HG02852 (cell line): Measurements from ENCODE around the gene OR10T2.
"Not testable (repeated sequence)": the region's sequence is repeated elsewhere in the genome, so short reads cannot be mapped to it uniquely, and the experiment has no call there.

ENCODE experiments used
- ATAC-seq: cut with Tn5 transposase; IDR thresholded peaks from one replicate; pipeline ENCODE4 v1.9.1; 2021; ENCODE audit warnings: mild to moderate bottlenecking, moderate library complexity; ENCODE audit not compliant: unreplicated experiment

OR10T2 gene

DNA sequence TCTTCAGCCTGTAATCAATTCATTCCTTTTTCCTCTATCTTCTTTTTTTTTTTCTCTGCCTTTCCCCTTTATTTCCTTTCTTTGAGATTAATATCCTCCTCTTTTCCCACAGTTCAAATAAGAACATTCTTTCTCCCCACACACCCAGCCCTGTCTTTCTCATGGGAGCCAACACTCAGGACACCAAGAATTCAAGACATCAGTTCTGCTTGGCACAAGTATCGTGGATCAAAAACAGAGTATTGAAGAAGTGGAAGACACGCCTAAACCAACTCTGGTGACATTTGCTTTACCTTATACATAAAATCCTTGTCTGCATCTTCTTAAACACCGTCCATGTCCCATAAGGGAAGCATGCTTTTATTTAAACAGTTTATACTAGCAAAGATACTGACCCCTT is 42.6 kb downstream of the OR10T2 start:
- ATAC-seq: no peak

DNA sequence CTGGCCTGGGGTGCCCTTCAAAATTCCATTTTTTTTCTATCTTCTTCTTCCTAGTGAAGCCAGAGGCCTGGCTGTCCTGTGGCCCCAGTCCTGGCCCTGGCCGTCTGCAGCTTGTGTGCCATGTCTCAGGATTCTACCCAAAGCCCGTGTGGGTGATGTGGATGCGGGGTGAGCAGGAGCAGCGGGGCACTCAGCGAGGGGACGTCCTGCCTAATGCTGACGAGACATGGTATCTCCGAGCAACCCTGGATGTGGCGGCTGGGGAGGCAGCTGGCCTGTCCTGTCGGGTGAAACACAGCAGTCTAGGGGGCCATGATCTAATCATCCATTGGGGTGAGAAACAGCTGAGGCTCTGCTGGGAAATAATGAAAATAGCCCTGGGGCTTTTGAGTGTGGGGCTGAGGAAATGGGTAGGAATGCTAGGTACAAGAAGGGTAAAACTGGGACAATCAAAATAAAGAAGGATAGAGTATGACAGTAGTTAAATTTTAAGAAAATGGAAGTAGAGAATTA is 43.4 kb downstream of the OR10T2 start:
- ATAC-seq: no peak

DNA sequence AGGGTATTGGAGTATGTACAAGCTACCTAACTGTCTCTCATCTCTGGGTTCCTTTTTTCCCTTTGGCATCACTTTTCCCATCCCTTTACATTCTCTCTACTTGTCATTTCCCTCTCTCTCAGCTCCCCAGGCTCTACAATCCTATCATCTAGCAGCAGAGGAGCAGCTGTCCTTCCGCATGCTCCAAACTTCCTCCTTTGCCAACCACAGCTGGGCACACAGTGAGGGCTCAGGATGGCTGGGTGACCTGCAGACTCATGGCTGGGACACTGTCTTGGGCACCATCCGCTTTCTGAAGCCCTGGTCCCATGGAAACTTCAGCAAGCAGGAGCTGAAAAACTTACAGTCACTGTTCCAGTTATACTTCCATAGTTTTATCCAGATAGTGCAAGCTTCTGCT is 45.0 kb downstream of the OR10T2 start:
- no peak for ATAC-seq

DNA sequence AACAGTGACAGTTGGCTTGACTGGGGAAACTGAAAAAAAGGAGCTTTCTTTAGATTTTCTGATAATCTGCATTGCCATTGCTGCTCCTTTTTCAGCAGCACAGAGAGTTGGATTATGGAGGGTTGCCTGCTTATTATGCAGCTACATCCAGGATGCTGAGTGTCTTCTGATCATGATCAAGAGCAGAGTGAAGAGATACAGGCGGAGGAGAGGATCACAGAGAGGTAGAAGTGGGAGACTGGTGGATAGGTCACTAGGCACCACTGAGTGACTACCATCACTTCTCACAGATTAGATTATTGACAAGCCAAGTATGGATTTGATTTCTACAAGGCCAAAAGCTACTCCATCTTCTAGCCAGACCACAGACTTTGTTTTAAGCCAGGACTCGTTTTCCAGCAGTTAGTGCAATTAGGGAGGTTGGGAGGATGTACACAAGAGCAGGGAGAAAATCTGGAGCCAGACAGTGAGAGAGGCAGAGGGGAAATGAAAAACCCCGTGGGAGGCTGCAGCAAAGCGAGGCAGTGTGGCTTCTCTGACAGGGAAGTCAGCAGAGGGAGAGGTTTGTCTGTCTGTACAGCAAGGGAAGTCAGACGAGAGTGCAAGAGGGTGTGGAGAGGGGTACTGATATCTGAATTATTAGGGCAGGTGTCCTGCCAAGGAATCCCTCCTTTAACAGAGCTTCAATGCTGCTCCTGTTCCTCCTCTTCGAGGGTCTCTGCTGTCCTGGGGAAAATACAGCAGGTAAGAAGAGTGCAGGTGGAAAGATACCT is 45.8 kb downstream of the OR10T2 start, which contains the start of gene CD1E:
Gene CD1E, plus strand, starts transcription at position 592 of the 773 bp plus-strand sequence. Its CDS starts 95 bp downstream, at position 687.
- ATAC-seq: peak; percentile 68

DNA sequence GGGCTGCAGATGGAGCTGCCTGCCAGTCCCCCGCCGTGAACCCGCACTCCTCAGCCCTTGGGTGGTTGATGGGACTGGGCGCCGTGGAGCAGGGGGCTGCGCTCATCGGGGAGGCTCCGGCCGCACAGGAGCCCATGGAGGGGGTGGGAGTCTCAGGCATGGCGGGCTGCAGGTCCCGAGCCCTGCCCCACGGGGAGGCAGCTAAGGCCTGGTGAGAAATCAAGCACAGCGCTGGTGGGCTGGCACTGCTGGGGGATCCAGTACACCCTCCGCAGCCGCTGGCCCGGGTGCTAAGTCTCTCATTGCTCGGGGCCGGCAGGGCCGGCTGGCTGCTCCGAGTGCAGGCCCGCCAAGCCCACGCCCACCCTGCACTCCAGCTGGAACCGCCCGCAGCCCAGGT is 50.3 kb downstream of the OR10T2 start:
- not testable (repeated sequence) for ATAC-seq
